ENCODE measurements around the gene MOK. TPM values are rescaled to one million over a fixed set of nuclear protein-coding genes. Genes with fewer than 3 reads are reported as not detected.

MOK gene
- total RNA-seq, 4 donors from 2014 or later: 38.6 to 57.7 (median 45.2) TPM

- no peaks in the 10 kb centered on the region for H3K27me3 ChIP-seq
- TF ChIP-seq POLR2A (IDR thresholded peaks at IDR 0.05): no peak
- TF ChIP-seq, protein P1, sequence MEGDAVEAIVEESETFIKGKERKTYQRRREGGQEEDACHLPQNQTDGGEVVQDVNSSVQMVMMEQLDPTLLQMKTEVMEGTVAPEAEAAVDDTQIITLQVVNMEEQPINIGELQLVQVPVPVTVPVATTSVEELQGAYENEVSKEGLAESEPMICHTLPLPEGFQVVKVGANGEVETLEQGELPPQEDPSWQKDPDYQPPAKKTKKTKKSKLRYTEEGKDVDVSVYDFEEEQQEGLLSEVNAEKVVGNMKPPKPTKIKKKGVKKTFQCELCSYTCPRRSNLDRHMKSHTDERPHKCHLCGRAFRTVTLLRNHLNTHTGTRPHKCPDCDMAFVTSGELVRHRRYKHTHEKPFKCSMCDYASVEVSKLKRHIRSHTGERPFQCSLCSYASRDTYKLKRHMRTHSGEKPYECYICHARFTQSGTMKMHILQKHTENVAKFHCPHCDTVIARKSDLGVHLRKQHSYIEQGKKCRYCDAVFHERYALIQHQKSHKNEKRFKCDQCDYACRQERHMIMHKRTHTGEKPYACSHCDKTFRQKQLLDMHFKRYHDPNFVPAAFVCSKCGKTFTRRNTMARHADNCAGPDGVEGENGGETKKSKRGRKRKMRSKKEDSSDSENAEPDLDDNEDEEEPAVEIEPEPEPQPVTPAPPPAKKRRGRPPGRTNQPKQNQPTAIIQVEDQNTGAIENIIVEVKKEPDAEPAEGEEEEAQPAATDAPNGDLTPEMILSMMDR (IDR thresholded peaks at IDR 0.05): no peak
- 81 to 91% methylated on average over 9 of the region's 9 CpGs for WGBS, 2 donors
- intact Hi-C loops (cut with DNase I): no loop called here
- H3K4me1 ChIP-seq: peaks cover 0 to 4% of the 10 kb centered on the region in 2 donors
- no peaks in the 10 kb centered on the region for H3K9me3 ChIP-seq
- H3K27ac ChIP-seq: no peak overlapping the region
- no peaks in the 10 kb centered on the region for H3K36me3 ChIP-seq
- DNase-seq: peak in 1 of 2 donors; percentile 8
- no peak overlapping the region for H3K4me3 ChIP-seq (replicated peaks in 1 of 3)
These were observed 48.2 kb downstream of the MOK start for GRCh38 chr14:102256716-102257115.

DNA sequence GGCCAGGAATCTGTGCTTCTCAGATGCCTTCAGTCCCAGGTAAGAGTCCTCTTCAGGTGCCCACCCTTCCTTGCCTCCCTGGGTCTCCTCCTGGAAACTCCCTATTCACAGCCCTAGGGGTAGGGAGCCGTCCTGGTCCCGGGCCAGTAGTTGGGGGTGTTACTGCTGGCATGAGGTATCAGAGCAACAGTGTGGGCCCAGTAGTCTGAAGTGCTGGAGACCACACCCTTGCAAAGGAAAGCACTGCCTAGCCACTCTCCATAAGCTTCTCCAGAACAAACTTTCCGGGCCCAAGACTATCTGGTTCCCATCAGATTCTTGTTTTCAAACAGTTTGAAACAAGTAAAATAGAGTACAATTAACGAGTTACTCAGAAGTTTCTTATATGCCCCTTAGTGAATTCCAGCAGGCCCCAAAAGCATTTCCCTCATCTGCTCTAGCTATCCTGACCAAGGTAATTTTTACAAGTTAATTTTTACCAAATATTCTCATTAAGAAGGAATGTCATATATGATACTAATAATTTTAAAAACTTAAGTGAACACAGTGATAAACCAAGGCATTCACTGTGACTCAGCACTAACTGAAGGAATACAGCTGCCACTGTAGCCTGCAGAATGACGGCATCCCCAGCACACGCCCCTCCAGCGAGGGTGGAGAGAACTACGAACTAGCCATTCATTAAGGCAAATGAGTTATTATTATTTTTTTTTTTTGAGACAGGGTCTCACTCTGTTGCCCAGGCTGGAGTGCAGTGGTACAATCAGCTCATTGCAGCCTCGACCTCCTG, 49.4 kb downstream of the MOK start:
- H3K4me1 ChIP-seq: peaks cover 0 to 4% of the 10 kb centered on the region in 2 donors
- intact Hi-C loops (cut with DNase I): no loop called here
- WGBS, 2 donors: 78 to 80% methylated on average over 8 to 9 of the region's 9 CpGs

GRCh38 chr14:102252834-102253801, 51.8 kb downstream of the MOK start:
- DNase-seq: no peak
- H3K27ac ChIP-seq: no peak overlapping the region
- intact Hi-C loops (cut with DNase I): no loop called here
- WGBS, 2 donors: 88 to 91% methylated on average over 21 of the region's 21 CpGs
- no peaks in the 10 kb centered on the region for H3K27me3 ChIP-seq
- TF ChIP-seq, protein P1 (IDR thresholded peaks at IDR 0.05): no peak
- peaks cover 0 to 5% of the 10 kb centered on the region in 2 donors for H3K36me3 ChIP-seq
- H3K9me3 ChIP-seq: no peaks in the 10 kb centered on the region
- peaks cover 0 to 4% of the 10 kb centered on the region in 2 donors for H3K4me1 ChIP-seq
- H3K4me3 ChIP-seq (replicated peaks in 1 of 3): no peak overlapping the region

More for the DNA sequence above, 49.4 kb downstream of the MOK start:
- H3K27me3 ChIP-seq: no peaks in the 10 kb centered on the region
- H3K9me3 ChIP-seq: no peaks in the 10 kb centered on the region
- peak overlapping the region in 1 of 3 donors; percentile 3 for H3K27ac ChIP-seq
- no peak for DNase-seq
- H3K36me3 ChIP-seq: no peaks in the 10 kb centered on the region
- TF ChIP-seq, protein P1 (IDR thresholded peaks at IDR 0.05): no peak
- no peak overlapping the region for H3K4me3 ChIP-seq (replicated peaks in 1 of 3)

DNA sequence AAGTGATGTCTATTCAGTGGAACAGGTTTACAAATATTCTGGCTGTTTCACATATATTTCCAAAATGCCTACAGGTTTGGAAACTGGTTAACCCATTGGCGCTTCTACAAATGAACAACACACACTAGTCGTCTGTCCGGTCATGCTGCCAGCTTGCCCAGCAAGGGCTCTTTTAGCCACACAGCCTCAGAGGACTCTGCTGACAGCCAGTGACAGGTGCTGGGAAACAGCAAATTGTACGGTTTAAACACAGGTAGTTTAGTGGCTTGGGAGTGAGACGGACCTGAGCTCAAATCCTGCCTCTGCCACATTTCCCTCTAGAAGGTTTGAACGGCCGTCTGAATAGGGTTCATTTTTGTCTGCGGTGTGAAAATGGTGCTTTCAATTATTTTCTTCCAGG, 53.8 kb downstream of the MOK start:
- TF ChIP-seq, protein P1 (IDR thresholded peaks at IDR 0.05): no peak
- no peak for TF ChIP-seq POLR2A (IDR thresholded peaks at IDR 0.05)
- Histone ChIP-seq H3K27me3 (no peaks in the 10 kb centered on the region), H3K9me3 (no peaks in the 10 kb centered on the region), H3K27ac (no peak overlapping the region), H3K4me1 (peaks cover 0 to 4% of the 10 kb centered on the region in 2 donors), H3K4me3 (replicated peaks in 1 of 3) (no peak overlapping the region), H3K36me3 (peaks cover 0 to 5% of the 10 kb centered on the region in 2 donors)
- WGBS, 2 donors: 94 to 97% methylated on average over 8 of the region's 8 CpGs
- no peak for DNase-seq
- intact Hi-C loops (cut with DNase I): no loop called here
